Activated CD8-positive, alpha-beta memory T cell treated with anti-CD3 and anti-CD28 coated beads for 1 hour (primary cell): ENCODE data around the gene VEGFA.
A peak's percentile ranks its signal among the peaks of the same experiment; 100 is the strongest.

ENCODE experiments used
- DNase-seq, 2 donors: peaks; one replicate each; pipeline ENCODE4 v3.0.0-alpha.2; 2020; ENCODE audit warnings: low read depth in 1 of 2; ENCODE audit errors: extremely low read depth in 1 of 2

VEGFA gene

GRCh38 chr6:43769526-43770371 is at the start of gene VEGFA:
TSS of gene VEGFA (plus strand) at chr6:43770211.
- peak; percentile 60 to 85 for DNase-seq

DNA sequence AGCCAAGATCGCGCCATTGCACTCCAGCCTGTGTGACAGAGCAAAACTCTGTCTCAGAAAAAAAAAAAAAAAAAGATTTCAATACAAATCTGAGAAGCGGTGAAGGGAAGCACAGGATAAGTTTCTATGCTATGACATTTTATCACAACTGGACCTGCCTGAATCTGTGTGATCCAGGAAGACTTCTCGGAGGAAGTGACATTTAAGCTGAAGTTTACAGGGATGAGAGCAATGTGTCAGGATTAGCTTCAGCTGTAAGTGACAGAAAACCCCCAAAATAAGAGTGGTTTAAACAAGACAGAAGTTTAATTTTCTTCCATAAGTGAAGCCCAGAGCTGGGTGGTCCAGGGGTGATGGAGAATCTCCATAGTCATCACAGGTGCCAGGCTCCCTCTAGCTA is 49.0 kb upstream of the VEGFA start:
- DNase-seq, result no peak

DNA sequence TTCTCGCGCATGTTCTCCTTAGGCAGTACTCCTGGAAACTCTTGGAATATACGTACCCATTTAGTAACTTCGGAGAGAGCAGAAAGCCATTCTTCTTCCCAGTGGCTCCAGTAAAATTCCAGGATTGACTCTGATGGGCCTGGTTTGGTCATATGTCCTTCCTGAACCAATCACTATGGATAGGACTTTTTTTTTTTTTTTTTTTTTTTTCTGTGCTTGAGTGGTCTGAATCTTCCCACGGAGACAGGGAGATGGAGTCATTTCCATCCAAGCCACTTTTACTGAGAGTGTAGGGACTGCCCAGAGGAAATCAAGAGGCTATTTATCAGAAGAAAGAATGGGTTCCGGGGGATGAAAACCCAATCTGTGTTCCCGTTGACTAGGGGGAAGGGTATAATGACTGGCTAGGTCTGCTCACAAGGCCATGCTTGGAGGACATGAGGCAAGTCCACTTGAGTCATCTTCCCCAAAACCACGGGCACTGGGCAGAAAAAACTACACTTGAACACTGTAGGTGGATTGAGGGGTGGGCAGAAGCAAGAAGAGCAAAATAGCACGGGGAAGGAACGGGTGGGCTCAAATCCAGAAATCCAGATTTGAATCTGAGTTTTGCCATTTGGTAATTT is 47.0 kb upstream of the VEGFA start:
- DNase-seq, result no peak

- DNase-seq, result peak; percentile 44 to 51
These were observed 46.2 kb upstream of the VEGFA start for GRCh38 chr6:43723737-43724295.

DNA sequence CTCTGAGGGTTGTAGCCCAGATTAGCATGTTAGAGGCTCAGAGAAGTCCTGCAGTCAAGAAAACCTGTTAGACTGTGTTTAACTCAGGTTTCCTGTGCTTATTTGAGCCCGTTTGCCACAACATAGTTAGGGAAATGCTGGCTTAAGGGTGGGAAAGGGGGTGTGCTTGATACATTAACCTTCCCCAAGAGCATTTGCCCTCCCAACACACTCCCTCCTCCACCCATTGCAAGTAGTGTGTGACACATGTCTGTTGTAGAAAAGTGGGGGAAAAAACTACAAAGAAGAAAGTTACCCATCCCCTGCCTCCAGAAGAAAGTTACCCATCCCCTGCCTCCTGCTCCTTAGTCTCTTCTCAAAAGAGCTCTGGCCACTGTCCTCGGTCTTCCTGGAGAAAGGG is 45.7 kb upstream of the VEGFA start:
- DNase-seq, result no peak

DNA sequence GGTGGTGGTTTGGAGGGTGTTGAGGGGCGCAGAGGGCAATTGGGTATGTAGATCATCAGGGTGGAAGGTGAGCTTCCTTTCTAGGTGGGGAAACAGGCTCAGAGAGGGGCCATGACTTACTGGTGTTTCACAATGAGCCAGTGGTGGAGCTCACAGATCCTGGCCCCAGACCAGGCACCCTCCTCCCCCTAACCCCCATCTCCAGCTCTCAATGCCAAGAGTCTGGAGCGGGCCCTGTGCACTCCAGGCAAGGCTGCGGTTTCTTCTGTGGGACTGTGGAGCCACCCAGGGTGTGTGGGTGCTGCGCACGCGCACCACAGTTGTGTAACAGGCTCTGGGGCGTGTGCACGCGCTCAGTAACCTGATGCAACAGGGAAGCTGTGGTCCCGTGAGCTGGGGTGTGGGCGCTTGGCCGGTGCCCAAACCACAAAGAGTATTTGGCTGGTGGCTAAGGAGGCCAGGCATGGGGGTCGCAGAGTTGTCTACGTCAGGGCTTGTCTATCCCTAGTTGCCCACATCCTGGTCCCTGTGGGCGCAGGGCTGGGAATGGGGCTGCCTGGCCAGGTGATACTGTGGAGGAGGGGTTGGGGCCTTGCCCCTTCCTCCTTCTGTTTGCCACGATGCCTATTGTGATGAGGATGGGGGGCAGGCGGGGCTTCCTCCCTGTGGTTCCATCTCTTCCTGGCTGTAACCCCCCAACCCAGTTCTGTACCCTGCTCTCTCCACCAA is 44.9 kb upstream of the VEGFA start:
- peak; percentile 10 to 27 for DNase-seq

DNA sequence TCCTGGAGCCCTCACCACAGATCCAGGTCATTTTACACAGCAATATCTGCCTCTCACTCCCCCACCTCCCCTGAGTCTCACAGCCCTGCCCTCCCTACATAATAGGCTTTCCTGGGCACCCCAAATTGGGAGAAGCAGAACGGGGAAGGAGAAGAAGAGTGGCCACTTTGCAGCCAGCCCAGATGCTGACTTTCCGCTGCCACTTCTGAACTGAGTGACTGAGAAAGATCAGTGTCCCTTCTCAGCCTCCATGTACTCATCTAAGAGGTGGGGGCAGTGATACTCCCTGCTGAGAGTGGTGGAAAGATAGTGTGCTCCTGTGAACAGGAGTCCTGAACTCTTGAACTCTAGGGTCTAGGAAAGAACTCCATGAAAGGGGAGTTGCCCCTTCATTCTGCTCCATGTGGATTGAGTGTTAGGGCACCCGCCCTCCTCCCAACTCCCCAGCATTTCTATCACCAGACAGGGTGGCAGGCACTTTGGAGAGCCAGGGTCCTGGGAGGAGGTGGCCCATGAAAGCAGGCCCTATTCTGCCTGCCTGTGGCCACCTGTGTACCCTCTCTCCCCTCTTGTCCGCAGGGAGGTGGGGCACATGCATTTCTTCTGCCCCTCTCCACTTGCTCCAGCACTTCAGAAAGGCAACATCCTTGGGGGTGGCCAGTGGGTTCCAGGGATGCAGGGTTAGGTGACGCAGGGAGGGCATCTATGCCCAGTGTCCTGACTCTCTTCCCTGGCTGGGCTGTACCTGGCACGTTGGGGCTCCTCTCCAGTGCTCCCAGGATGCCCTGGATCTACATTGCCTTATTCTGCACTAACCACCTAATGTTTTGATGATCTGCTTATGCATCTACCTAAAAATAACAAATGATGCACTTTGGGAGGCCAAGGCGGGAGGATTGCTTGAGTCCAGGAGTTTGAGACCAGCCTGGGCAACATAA is 44.1 kb upstream of the VEGFA start:
- DNase-seq, result no peak

GRCh38 chr6:43727634-43728033 is 42.4 kb upstream of the VEGFA start:
- DNase-seq, result no peak

DNA sequence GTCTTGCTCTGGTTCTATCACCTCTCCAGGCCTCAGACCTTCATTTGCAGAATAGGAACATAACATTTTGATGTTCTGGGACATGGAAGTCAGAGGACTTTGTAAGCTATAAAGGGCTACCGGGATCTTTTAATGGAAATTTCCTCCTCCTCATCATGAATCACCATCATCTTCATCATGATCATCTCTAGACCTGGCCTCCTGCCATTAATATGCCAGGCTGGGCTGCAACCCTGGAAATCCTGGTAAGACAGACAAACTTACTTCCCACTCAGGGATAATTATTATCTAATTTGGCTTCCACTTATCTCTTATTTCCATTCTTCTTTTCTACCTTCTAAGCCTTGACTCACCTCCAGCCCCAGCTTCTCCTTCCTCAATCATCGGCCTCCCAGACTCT is 41.4 kb upstream of the VEGFA start:
- no peak for DNase-seq

- DNase-seq, result no peak
These were observed 40.5 kb upstream of the VEGFA start for GRCh38 chr6:43729537-43729936.

- DNase-seq, result no peak
These were observed 39.4 kb upstream of the VEGFA start for GRCh38 chr6:43730634-43731033.

- DNase-seq, result no peak
These were observed 36.3 kb upstream of the VEGFA start for GRCh38 chr6:43733471-43734293.

DNA sequence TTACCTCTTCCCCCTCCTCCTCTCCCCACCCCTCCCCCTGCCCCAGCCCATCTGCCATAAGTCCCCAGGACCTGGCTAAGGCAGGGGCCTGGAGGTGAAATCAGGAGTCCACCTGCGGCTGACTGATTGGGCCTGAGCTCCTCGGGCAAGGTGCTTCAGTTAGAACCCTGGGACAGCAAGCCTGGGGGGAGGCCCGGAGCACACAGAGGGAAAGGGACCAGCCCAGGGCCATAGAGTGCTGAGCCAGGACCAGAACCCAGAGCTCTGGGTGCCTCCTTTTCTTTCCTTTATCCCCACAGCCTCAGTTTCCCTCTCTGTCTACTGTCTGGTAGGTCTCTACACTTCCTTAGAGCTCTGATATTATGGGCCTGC is 35.7 kb upstream of the VEGFA start:
- DNase-seq, result no peak

GRCh38 chr6:43735642-43736199 is 34.3 kb upstream of the VEGFA start:
- no peak for DNase-seq

DNA sequence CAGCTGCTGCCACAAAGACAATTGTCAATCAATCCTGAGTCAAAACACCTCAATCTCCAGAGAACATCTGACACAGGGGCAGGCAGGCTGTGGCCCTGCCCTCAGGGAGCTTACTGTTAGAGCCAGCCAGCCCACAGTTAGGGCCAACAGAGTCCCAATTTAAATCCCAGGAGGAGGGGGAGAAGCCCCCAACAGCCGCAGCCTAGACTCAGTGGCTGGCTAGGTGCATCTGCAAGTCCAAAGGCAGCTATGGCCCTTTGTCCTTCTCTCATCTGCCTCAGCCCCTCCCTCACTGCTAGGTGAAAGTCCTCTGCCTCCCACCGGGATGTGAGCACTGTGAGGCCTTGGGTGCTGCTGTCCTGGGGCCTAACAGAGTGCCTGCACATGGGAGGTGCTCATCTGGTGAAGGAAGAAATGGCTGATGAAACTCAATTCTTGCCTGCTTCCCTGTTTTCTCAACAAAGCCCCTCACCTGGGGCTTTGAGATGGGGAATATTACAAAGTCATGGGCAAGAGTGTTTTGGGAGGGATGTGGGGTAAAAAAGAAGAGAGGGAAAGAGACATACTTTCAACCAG is 33.7 kb upstream of the VEGFA start:
- DNase-seq, result no peak

DNA sequence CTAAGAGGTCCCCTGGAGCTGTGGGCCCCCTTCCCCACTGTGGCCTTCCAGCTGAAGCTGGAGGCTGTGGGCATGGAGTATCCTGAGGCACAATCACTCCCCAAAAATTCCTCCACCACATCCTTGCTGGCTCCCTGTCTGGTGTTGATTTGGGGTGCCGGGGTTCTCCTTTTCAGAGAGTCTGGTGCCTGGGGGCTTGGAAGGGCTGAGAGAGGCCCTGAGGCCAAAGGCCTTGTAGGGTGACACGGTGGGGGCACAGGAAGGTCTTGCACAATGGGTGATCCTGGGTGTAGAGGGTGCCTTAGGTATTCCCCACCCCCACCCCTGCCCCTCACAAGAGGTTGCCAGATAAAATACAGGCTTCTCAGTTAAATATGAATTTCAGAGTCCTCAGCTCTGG is 33.2 kb upstream of the VEGFA start:
- no peak for DNase-seq

DNA sequence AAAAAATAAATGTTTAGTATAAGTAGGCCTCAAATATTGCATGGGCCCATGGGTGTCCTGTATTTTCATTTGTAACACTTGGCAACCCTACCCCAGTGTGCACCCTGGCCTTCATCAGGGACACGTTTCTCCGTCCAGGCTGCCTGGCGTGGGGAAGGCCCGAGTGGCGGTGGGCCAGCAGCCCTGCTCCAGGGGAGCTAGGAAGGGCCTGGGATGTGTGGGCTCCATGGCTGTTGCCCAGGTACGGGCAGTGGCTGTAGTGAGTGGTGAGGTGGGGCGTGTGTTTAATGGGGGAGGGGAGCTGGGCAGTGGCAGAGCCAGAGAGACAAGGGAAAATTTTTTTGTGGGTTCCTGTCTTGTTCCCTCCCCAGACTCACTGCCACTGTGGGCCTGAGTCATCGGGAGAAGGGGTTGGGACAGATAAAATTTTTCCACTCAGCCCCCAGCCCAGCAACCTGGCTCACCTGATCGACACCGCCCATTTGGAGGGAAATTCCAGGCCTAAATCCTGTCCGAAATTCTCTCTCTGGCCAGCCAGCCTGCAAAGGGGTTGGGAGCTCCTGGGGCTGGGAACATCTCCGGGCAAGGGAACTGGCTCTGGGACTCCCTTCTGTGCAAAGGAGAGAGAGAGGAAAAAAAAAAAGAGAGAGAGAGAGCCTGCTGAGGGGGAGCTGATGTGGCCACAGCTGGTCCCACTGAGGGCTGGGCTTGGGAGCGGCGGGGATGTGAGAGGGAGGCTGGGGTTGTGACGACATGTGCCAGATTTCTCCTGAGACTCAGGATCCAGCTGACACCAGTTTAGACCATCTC is 32.5 kb upstream of the VEGFA start:
- DNase-seq, result no peak

GRCh38 chr6:43738267-43738676 is 31.7 kb upstream of the VEGFA start:
- DNase-seq, result no peak
